22Rv1 (cell line): Measurements from ENCODE around the gene RNF217.

Experiments used
- CTCF ChIP-seq: fragments of 450-650 bp; IDR thresholded peaks from 2 replicates; pipeline ENCODE4 v1.5.1; 2017; ENCODE audit warnings: mild to moderate bottlenecking
- ZFX ChIP-seq: fragments of 450-650 bp; IDR thresholded peaks from 2 replicates; pipeline ENCODE4 v1.6.1; 2017; ENCODE audit warnings: antibody characterized with exemption, borderline replicate concordance

GRCh38 chr6:124983383-124984083 lies 21.3 kb downstream of the RNF217 start:
- no peak for TF ChIP-seq CTCF
- TF ChIP-seq ZFX, result no peak
